22Rv1 (cell line): Measurements from ENCODE around the gene LAMB4.

Source experiments
- CTCF ChIP-seq: fragments of 450-650 bp; IDR thresholded peaks from 2 replicates; pipeline ENCODE4 v1.5.1; 2017; ENCODE audit warnings: mild to moderate bottlenecking
- ZFX ChIP-seq: fragments of 450-650 bp; IDR thresholded peaks from 2 replicates; pipeline ENCODE4 v1.6.1; 2017; ENCODE audit warnings: antibody characterized with exemption, borderline replicate concordance

GRCh38 chr7:108127461-108127860 is 2.7 kb downstream of the LAMB4 start:
- TF ChIP-seq CTCF (no peak), ZFX (no peak)
